DND-41 (cell line): ENCODE measurements around the gene FCAR.
"Not testable (repeated sequence)": the region's sequence is repeated elsewhere in the genome, so short reads cannot be mapped to it uniquely, and the experiment has no call there.

Source experiments
- ATAC-seq: fragments of 200-7000 bp; cut with Tn5 transposase; 3 replicates; pipeline ENCODE4 v1.9.1; 2021; ENCODE audit warnings: low read depth; ENCODE audit not compliant: insufficient read depth
- DNase-seq: peaks from one replicate; pipeline ENCODE4 v3.0.0-alpha.2; 2020
- H2AFZ ChIP-seq: 2 replicates; pipeline ENCODE4 v1.6.0; 2012; ENCODE audit warnings: low read depth, low read length
- H3K27ac ChIP-seq: 2 replicates; pipeline ENCODE4 v1.5.1; 2012; ENCODE audit warnings: low read length, inconsistent platforms
- H3K27me3 ChIP-seq: fragments of 200-600 bp; sonication (generic); 2 replicates; pipeline ENCODE4 v1.6.0; 2012; ENCODE audit warnings: low read length, mild to moderate bottlenecking, inconsistent platforms; ENCODE audit not compliant: insufficient read depth, poor library complexity
- H3K36me3 ChIP-seq: 2 replicates; pipeline ENCODE4 v1.5.1; 2012; ENCODE audit warnings: low read length, inconsistent platforms; ENCODE audit not compliant: insufficient read depth
- H3K4me1 ChIP-seq: 2 replicates; pipeline ENCODE4 v1.5.1; 2012; ENCODE audit warnings: mild to moderate bottlenecking, low read length; ENCODE audit not compliant: insufficient read depth
- H3K4me2 ChIP-seq: 2 replicates; pipeline ENCODE4 v1.6.0; 2012; ENCODE audit warnings: mild to moderate bottlenecking, moderate library complexity, low read length, inconsistent platforms; ENCODE audit not compliant: insufficient read depth
- H3K4me3 ChIP-seq, 2 experiments: fragments of 200-600 bp in 1 of 2; shearing (Covaris generic) in 1 of 2; 2 replicates each; pipeline ENCODE4 v1.5.1; 2012 to 2016; ENCODE audit warnings: inconsistent platforms in 2 of 2, low read length in 2 of 2, mild to moderate bottlenecking in 2 of 2, low read depth in 1 of 2, moderate library complexity in 1 of 2
- H3K79me2 ChIP-seq: 2 replicates; pipeline ENCODE4 v1.6.0; 2012; ENCODE audit warnings: low read length, inconsistent platforms; ENCODE audit not compliant: insufficient read depth
- H3K9ac ChIP-seq: 2 replicates; pipeline ENCODE4 v1.6.0; 2012; ENCODE audit warnings: low read depth, mild to moderate bottlenecking, inconsistent platforms, low read length, moderate library complexity
- H3K9me3 ChIP-seq: 2 replicates; pipeline ENCODE4 v1.5.1; 2012; ENCODE audit warnings: low read length, moderate library complexity, mild to moderate bottlenecking, inconsistent platforms; ENCODE audit not compliant: insufficient read depth, severe bottlenecking
- H4K20me1 ChIP-seq: 2 replicates; pipeline ENCODE4 v1.6.0; 2012; ENCODE audit warnings: low read length; ENCODE audit not compliant: insufficient read depth
- EZH2 ChIP-seq: IDR thresholded peaks from 3 replicates; pipeline ENCODE4 v1.6.1; 2012; ENCODE audit warnings: borderline replicate concordance, low read depth, mild to moderate bottlenecking, moderate library complexity, low read length, inconsistent platforms; ENCODE audit not compliant: severe bottlenecking
- TF ChIP-seq, protein P1 (sequence below): IDR thresholded peaks from 2 replicates; pipeline ENCODE4 v1.5.1; 2012; ENCODE audit warnings: borderline replicate concordance, low read length, moderate library complexity, mild to moderate bottlenecking; ENCODE audit not compliant: poor library complexity, severe bottlenecking; ENCODE audit errors: extremely low read depth

The FCAR gene

DNA sequence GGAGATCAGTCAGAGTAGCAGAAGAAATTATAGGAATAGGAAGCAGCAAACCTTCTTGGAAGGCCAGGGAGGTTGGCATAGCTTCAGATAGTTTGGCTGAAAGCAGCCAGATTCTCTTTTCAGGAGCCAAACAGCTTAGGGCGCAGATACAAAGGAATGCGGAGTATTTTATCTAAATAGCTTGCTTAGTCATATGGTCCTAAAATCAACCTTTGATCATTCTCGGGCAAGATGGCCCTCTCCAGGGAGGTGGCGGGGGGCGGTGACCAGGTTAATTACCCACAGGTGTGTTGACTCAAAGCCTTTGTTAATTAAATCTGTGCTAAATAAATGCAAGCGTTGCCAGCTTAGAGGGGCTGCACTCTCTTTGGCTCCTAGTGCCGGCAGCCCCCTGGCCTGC lies 19.4 kb downstream of the FCAR start:
- H3K4me3 ChIP-seq, result no peak overlapping the region
- TF ChIP-seq, protein P1, sequence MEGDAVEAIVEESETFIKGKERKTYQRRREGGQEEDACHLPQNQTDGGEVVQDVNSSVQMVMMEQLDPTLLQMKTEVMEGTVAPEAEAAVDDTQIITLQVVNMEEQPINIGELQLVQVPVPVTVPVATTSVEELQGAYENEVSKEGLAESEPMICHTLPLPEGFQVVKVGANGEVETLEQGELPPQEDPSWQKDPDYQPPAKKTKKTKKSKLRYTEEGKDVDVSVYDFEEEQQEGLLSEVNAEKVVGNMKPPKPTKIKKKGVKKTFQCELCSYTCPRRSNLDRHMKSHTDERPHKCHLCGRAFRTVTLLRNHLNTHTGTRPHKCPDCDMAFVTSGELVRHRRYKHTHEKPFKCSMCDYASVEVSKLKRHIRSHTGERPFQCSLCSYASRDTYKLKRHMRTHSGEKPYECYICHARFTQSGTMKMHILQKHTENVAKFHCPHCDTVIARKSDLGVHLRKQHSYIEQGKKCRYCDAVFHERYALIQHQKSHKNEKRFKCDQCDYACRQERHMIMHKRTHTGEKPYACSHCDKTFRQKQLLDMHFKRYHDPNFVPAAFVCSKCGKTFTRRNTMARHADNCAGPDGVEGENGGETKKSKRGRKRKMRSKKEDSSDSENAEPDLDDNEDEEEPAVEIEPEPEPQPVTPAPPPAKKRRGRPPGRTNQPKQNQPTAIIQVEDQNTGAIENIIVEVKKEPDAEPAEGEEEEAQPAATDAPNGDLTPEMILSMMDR, result no peak
- TF ChIP-seq EZH2, result no peak
- no peaks in the 10 kb centered on the region for H3K9me3 ChIP-seq
- H3K9ac ChIP-seq, result no peak overlapping the region
- no peak for ATAC-seq
- no peak overlapping the region for H3K4me2 ChIP-seq
- H3K36me3 ChIP-seq, result no peaks in the 10 kb centered on the region
- no peak overlapping the region for H2AFZ ChIP-seq
- DNase-seq, result no peak
- no peaks in the 10 kb centered on the region for H3K4me1 ChIP-seq
- no peak overlapping the region for H3K27ac ChIP-seq
- H3K79me2 ChIP-seq, result no peaks in the 10 kb centered on the region
- no peaks in the 10 kb centered on the region for H4K20me1 ChIP-seq
- no peaks in the 10 kb centered on the region for H3K27me3 ChIP-seq

DNA sequence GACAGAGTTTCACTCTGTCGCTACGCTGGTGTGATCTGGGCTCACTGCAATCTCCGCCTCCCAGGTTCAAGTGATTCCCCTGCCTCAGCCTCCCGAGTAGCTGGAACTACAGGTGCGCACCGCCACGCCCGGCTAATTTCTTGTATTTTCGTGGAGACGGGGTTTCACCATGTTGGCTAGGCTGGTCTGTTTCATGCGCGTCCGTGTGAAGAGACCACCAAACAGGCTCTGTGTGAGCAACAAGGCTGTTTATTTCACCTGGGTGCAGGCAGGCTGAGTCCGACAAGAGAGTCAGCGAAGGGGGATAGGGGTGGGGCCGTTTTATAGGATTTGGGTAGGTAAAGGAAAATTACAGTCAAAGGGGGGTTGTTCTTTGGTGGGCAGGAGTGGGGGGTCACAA lies 20.1 kb downstream of the FCAR start:
- not testable (repeated sequence) for H3K27ac ChIP-seq, H3K9me3 ChIP-seq, ATAC-seq, H3K4me1 ChIP-seq, H3K79me2 ChIP-seq, DNase-seq, H3K4me2 ChIP-seq, H3K4me3 ChIP-seq, H3K36me3 ChIP-seq, H4K20me1 ChIP-seq, H2AFZ ChIP-seq, H3K9ac ChIP-seq, H3K27me3 ChIP-seq

DNA sequence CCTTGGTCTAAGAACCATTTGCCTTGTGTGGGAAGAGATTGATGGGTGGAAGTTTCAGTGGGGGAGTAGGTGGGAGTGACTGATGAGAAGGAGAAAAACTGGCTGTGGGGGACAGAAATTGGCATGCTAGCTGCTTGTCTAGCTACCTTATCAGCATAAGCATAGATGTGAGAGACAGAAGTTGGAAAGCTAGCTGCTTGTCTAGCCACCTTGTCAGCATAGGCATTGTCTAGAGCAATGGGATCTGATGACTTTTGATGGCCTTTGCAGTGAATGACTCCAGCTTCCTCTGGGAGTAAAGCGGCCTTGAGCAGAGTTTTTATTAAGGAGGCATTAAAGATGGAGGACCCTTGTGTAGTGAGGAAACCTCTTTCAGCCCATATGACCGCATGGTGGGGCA lies 22.0 kb downstream of the FCAR start:
- Histone ChIP-seq H3K79me2 (no peaks in the 10 kb centered on the region), H3K9ac (no peak overlapping the region), H3K27ac (no peak overlapping the region), H3K27me3 (no peaks in the 10 kb centered on the region), H3K4me2 (no peak overlapping the region), H3K9me3 (no peaks in the 10 kb centered on the region), H3K4me1 (no peaks in the 10 kb centered on the region), H2AFZ (no peak overlapping the region), H4K20me1 (no peaks in the 10 kb centered on the region), H3K36me3 (no peaks in the 10 kb centered on the region), H3K4me3 (no peak overlapping the region)
- TF ChIP-seq EZH2, result no peak
- TF ChIP-seq, protein P1, result no peak
- no peak for ATAC-seq
- no peak for DNase-seq

DNA sequence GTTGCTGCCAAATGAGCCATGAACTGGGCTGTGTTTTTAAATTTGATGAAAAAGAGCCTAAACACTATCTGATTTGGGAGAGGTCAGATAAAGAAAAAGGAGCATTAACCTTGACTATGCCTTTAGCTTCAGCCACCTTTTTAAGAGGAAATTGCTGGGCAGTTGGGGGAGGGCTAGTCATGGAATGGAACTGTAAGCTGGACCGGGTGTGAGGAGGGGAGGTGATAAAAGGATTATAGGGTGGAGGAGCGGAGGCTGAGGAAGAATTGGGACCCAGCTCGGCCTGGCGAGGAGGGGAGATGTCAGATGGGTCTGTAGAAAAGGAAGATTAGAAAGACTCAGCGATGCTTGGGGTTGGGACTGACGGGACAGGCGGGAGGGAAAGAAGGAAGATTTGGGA lies 24.6 kb downstream of the FCAR start:
- not testable (repeated sequence) for H3K9ac ChIP-seq, H3K27me3 ChIP-seq, DNase-seq

DNA sequence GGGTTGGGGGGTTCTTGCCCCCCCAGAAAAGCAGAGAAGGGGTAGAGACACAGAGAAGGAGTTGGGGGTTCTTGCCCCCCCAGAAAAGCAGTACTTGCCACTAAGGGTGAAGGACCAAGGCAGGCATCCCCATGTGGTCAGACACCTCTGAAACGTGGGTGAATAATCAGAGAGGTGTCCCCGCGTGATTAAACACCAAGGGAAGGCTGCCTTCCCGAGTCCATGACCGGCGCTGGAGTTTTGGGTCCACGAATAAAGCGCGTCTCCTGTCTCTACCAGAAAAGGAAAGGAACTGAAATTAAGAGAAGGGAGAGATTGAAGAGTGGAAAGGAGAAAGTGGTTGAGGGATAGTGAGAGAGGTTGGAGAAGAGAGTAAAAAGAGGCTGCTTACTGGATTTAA lies 25.6 kb downstream of the FCAR start:
- not testable (repeated sequence) for ATAC-seq, DNase-seq

More for the DNA sequence above, 24.6 kb downstream of the FCAR start:
- not testable (repeated sequence) for H3K4me1 ChIP-seq, H3K27ac ChIP-seq, H3K36me3 ChIP-seq, H3K4me2 ChIP-seq, H3K4me3 ChIP-seq, H3K79me2 ChIP-seq, H2AFZ ChIP-seq, H3K9me3 ChIP-seq, ATAC-seq, H4K20me1 ChIP-seq

DNA sequence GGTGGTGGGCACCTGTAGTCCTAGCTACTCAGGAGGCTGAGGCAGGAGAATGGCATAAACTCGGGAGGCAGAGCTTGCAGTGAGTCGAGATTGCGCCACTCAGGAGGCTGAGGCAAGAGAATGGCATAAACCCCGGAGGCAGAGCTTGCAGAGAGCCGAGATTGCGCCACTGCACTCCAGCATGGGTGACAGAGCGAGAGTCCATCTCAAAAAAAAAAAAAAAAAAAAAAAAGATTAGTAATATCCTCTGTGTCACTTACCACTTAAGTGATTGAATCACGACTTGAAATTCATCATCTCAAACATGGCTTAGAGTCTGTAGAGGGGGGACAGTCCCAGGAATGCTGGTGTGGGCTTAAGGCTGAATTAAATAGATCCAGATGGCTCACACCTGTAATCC lies 27.1 kb downstream of the FCAR start:
- ATAC-seq, DNase-seq, H3K4me2 ChIP-seq, H4K20me1 ChIP-seq, H2AFZ ChIP-seq, H3K79me2 ChIP-seq, H3K4me3 ChIP-seq, H3K9ac ChIP-seq, H3K36me3 ChIP-seq, H3K27ac ChIP-seq, H3K9me3 ChIP-seq, H3K4me1 ChIP-seq, H3K27me3 ChIP-seq: not testable (repeated sequence)

More for the DNA sequence above, 25.6 kb downstream of the FCAR start:
- H3K4me3 ChIP-seq, H3K79me2 ChIP-seq, H3K9ac ChIP-seq, H3K4me1 ChIP-seq, H3K9me3 ChIP-seq, H3K36me3 ChIP-seq, H3K4me2 ChIP-seq, H3K27ac ChIP-seq, H4K20me1 ChIP-seq, H3K27me3 ChIP-seq, H2AFZ ChIP-seq: not testable (repeated sequence)
